ENCODE measurements around the gene MID1.

MID1 gene

DNA sequence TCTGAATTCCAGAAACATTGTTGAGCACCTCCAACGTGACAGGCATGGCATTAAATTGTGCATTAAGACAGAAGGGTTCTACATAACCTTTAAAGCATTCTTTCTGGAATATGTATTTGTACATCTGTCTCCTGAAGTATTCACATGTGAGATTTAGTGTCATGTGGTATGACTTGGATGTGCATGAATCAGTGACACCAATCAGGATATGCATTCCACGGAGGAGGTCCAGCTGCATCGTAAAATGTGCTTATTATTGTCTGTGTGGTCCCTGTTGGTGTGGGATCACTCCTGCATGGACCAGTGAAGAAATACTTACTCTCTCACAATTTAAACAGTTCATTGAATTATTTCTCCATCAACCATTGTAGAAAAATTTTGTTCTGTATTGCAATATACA, 149.0 kb downstream of the MID1 start:
- Histone ChIP-seq H3K4me1 (ENCODE audit: control insufficient read depth, insufficient read depth, low read length, poor library complexity, severe bottlenecking) (no peaks in the 10 kb centered on the region), H3K9me3 (ENCODE audit: control insufficient read depth, low read length) (no peaks in the 10 kb centered on the region), H3K27me3 (replicated peaks; ENCODE audit: control insufficient read depth, insufficient read depth, low read length, poor library complexity, severe bottlenecking) (no peaks in the 10 kb centered on the region), H3K36me3 (ENCODE audit: control insufficient read depth, insufficient read depth, low read length) (no peaks in the 10 kb centered on the region), H3K4me3 (ENCODE audit: insufficient read depth, low read depth, low read length, poor library complexity, severe bottlenecking) (no peak overlapping the region), H3K27ac (ENCODE audit: insufficient read depth, low read length, poor library complexity, severe bottlenecking) (no peak overlapping the region)
- DNase-seq, result no peak

DNA sequence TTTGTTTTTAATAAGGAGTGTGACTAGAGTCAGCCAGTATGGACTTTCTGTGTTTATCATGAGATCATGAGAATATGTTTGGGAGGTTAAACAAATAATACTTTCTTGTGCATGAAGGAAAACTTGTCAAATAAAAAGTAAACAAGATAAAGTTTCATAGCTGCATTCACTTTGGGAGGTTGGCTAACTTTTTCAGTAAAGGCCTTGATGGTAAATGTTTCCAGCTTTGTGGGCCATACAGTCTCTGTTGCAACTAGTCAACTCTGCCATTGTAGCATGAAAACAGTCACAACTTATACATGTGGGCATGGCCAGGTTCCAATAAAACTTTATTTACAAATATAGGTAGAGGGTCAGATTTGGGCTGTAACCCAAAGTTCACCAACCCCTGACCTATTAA, 150.4 kb downstream of the MID1 start:
- DNase-seq, result no peak
- H3K4me1 ChIP-seq (ENCODE audit: control insufficient read depth, insufficient read depth, low read length, poor library complexity, severe bottlenecking), result no peaks in the 10 kb centered on the region
- H3K27me3 ChIP-seq (replicated peaks; ENCODE audit: control insufficient read depth, insufficient read depth, low read length, poor library complexity, severe bottlenecking), result no peaks in the 10 kb centered on the region
- H3K4me3 ChIP-seq (ENCODE audit: insufficient read depth, low read depth, low read length, poor library complexity, severe bottlenecking), result no peak overlapping the region
- H3K36me3 ChIP-seq (ENCODE audit: control insufficient read depth, insufficient read depth, low read length), result no peaks in the 10 kb centered on the region
- H3K27ac ChIP-seq (ENCODE audit: insufficient read depth, low read length, poor library complexity, severe bottlenecking), result no peak overlapping the region
- H3K9me3 ChIP-seq (ENCODE audit: control insufficient read depth, low read length), result no peaks in the 10 kb centered on the region

DNA sequence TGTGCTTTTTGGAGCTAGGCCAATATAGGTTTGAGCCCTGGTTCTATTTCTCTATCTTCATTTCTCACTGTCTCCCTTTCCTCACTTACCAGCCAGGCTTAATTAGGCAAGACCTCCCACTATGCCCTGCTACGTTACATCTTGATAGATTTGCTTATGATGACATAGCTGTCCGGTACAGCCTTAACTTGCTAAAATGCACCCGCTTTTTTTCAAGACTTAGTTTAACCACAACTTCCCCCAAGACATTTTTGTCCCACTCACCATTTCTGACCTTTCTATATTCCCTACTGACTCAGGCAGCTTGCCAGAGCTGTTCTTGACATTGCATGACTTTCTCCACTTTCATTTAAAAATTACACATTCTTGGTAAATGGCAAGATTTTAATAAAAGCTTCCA, 152.6 kb downstream of the MID1 start:
- no peaks in the 10 kb centered on the region for H3K27me3 ChIP-seq (replicated peaks; ENCODE audit: control insufficient read depth, insufficient read depth, low read length, poor library complexity, severe bottlenecking)
- H3K27ac ChIP-seq (ENCODE audit: insufficient read depth, low read length, poor library complexity, severe bottlenecking), result no peak overlapping the region
- H3K4me3 ChIP-seq (ENCODE audit: insufficient read depth, low read depth, low read length, poor library complexity, severe bottlenecking), result no peak overlapping the region
- no peaks in the 10 kb centered on the region for H3K4me1 ChIP-seq (ENCODE audit: control insufficient read depth, insufficient read depth, low read length, poor library complexity, severe bottlenecking)
- H3K9me3 ChIP-seq (ENCODE audit: control insufficient read depth, low read length), result no peaks in the 10 kb centered on the region
- no peaks in the 10 kb centered on the region for H3K36me3 ChIP-seq (ENCODE audit: control insufficient read depth, insufficient read depth, low read length)
- no peak for DNase-seq

DNA sequence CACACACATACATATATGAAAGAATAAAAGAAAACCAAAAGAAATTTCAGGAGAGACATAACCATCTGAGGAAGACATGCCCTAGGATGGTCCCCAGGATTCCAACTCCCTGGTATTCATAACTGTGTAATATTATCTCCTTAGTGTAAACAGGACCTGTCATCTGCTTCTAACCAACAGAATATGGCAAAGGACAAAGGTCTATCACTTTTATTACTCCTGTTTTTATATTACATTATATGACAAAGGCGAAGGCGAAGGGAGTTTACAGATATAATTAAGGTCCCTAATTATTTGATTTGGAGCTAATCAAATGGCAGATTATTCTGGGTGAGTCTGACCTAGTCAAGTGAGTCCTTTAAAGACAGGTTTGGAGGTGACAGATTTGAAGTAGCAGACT, 155.1 kb downstream of the MID1 start:
- H3K27ac ChIP-seq (ENCODE audit: insufficient read depth, low read length, poor library complexity, severe bottlenecking), result no peak overlapping the region
- H3K36me3 ChIP-seq (ENCODE audit: control insufficient read depth, insufficient read depth, low read length), result no peaks in the 10 kb centered on the region
- DNase-seq, result no peak
- no peaks in the 10 kb centered on the region for H3K9me3 ChIP-seq (ENCODE audit: control insufficient read depth, low read length)
- no peak overlapping the region for H3K4me3 ChIP-seq (ENCODE audit: insufficient read depth, low read depth, low read length, poor library complexity, severe bottlenecking)
- H3K27me3 ChIP-seq (replicated peaks; ENCODE audit: control insufficient read depth, insufficient read depth, low read length, poor library complexity, severe bottlenecking), result no peaks in the 10 kb centered on the region
- no peaks in the 10 kb centered on the region for H3K4me1 ChIP-seq (ENCODE audit: control insufficient read depth, insufficient read depth, low read length, poor library complexity, severe bottlenecking)

DNA sequence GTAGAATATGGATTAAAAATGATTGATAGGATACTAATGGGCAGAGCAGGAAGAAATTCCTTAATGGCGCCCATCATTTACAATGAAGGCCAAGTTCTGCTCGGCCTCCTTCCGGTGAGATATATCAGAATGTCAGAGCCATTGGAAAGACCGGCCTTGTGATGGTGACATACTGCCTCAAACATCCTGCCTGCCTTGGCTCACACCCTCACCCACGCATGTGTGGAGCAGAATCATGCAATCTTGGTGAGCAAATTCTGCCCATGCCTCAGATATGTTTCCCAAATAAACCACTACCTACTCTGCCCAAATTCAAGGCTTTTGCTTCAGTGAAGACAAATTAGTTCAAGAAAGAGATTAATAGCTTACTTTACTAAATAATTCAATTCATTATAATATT, 163.3 kb downstream of the MID1 start:
- no peaks in the 10 kb centered on the region for H3K36me3 ChIP-seq (ENCODE audit: control insufficient read depth, insufficient read depth, low read length)
- H3K27me3 ChIP-seq (replicated peaks; ENCODE audit: control insufficient read depth, insufficient read depth, low read length, poor library complexity, severe bottlenecking), result no peaks in the 10 kb centered on the region
- DNase-seq, result no peak
- no peak overlapping the region for H3K4me3 ChIP-seq (ENCODE audit: insufficient read depth, low read depth, low read length, poor library complexity, severe bottlenecking)
- no peaks in the 10 kb centered on the region for H3K9me3 ChIP-seq (ENCODE audit: control insufficient read depth, low read length)
- H3K27ac ChIP-seq (ENCODE audit: insufficient read depth, low read length, poor library complexity, severe bottlenecking), result no peak overlapping the region
- no peaks in the 10 kb centered on the region for H3K4me1 ChIP-seq (ENCODE audit: control insufficient read depth, insufficient read depth, low read length, poor library complexity, severe bottlenecking)

DNA sequence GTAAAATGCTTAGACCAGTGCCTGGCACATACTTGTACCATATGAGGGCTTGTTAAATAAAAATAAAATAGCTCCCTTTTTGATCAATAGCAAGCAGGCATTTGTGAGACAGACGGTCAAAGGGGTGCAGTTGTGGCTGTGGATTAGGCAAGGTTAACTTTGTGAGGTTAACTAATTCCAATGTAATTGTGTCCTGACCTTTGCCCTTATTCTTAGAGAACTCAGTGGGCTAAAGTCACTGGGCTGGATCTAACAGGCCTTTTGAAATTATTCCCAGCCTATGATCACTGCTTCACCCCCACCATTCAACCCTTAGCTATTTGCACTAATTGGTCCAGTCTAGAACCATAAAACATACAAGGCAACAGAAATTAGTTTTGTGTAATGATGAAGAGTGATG, 166.4 kb downstream of the MID1 start:
- H3K9me3 ChIP-seq (ENCODE audit: control insufficient read depth, low read length), result no peaks in the 10 kb centered on the region
- no peaks in the 10 kb centered on the region for H3K27me3 ChIP-seq (replicated peaks; ENCODE audit: control insufficient read depth, insufficient read depth, low read length, poor library complexity, severe bottlenecking)
- H3K4me1 ChIP-seq (ENCODE audit: control insufficient read depth, insufficient read depth, low read length, poor library complexity, severe bottlenecking), result no peaks in the 10 kb centered on the region
- DNase-seq, result no peak
- H3K36me3 ChIP-seq (ENCODE audit: control insufficient read depth, insufficient read depth, low read length), result no peaks in the 10 kb centered on the region
- no peak overlapping the region for H3K4me3 ChIP-seq (ENCODE audit: insufficient read depth, low read depth, low read length, poor library complexity, severe bottlenecking)
- H3K27ac ChIP-seq (ENCODE audit: insufficient read depth, low read length, poor library complexity, severe bottlenecking), result no peak overlapping the region

DNA sequence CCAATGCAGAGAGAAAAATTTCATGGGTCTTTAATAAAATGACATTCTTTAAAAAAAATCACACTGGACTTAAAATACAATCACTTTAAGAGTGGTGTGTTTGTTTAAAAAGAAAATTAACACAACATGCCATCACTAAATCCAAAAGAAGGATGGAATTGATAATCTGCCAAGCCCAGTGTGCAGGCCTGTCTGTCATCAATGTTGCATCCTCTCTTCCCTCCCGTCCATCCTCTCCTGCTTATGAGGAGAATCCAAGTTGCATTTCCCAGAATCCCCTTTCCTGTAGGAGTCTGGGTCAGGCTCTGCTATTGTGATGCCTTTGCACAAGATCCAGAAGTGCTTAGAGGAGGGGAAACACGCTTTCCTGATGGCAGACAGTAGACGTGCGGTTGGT, 169.4 kb downstream of the MID1 start:
- Histone ChIP-seq H3K36me3 (ENCODE audit: control insufficient read depth, insufficient read depth, low read length) (no peaks in the 10 kb centered on the region), H3K27ac (ENCODE audit: insufficient read depth, low read length, poor library complexity, severe bottlenecking) (no peak overlapping the region), H3K9me3 (ENCODE audit: control insufficient read depth, low read length) (no peaks in the 10 kb centered on the region), H3K4me1 (ENCODE audit: control insufficient read depth, insufficient read depth, low read length, poor library complexity, severe bottlenecking) (no peaks in the 10 kb centered on the region), H3K4me3 (ENCODE audit: insufficient read depth, low read depth, low read length, poor library complexity, severe bottlenecking) (no peak overlapping the region), H3K27me3 (replicated peaks; ENCODE audit: control insufficient read depth, insufficient read depth, low read length, poor library complexity, severe bottlenecking) (no peaks in the 10 kb centered on the region)
- no peak for DNase-seq

DNA sequence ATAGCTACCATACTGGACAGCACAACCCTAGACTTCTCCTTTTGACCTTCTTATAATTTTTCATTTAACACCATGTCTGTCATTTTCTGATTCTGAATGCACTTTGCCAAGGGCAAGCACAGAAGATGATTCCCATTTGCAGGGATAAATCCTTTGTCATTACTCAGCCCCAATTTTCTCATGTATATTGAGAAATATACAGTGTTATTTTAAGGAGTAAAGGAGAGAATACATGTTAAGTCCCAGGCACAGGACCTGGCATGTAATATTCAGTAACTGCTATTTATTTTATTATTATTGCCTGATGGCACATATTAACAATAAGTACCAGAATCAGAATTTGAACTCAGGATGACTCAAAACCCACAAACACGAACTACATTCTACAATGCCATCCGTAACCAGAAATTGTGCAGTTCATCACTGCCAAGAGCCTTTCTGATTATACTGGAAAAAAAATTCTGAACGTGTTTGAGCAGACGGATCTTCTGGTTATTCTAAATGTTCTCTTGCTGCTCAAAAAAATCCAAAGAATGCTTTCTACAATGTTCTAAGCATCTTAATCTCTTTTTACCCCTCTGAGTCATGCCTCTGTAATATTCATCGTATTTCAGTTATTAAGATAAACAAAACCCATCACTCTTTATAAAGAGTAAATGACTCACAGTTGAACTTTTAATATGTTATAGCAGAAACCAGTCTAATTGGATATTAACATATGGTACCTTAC, 170.0 kb downstream of the MID1 start:
- DNase-seq, result no peak
- H3K4me3 ChIP-seq (ENCODE audit: insufficient read depth, low read depth, low read length, poor library complexity, severe bottlenecking), result no peak overlapping the region
- no peak overlapping the region for H3K27ac ChIP-seq (ENCODE audit: insufficient read depth, low read length, poor library complexity, severe bottlenecking)
- no peaks in the 10 kb centered on the region for H3K27me3 ChIP-seq (replicated peaks; ENCODE audit: control insufficient read depth, insufficient read depth, low read length, poor library complexity, severe bottlenecking)
- H3K36me3 ChIP-seq (ENCODE audit: control insufficient read depth, insufficient read depth, low read length), result no peaks in the 10 kb centered on the region
- no peaks in the 10 kb centered on the region for H3K9me3 ChIP-seq (ENCODE audit: control insufficient read depth, low read length)
- no peaks in the 10 kb centered on the region for H3K4me1 ChIP-seq (ENCODE audit: control insufficient read depth, insufficient read depth, low read length, poor library complexity, severe bottlenecking)

DNA sequence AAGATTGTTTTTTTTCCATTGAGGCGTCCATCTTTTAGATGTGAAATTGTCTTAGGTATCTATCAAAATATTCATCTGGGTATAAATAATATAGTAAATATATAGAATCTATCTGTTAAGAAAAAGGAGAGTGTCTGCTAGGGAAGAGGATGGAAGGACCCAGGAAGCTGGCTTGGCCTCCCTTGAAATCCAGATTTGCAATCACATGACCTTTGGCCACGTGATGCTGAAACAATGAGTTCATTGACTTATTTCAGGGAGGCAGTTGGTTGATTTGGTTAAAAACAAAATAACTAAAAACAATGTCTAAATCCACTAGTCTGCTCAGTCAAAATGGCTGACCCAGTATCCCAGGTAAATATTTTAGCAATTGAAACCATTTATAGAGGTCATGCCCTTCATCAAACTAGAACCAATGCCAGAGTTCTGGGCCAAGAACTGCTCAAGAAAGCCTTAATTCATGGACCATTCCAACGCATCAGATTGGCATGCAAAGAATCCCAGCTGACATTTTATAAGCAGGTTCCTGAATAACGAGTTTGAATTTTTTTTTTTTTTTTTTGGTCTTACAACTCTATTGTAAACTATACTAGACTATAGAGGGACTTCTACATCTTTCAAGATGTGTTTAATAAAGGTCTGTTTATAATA, 172.7 kb downstream of the MID1 start:
- Histone ChIP-seq H3K4me1 (ENCODE audit: control insufficient read depth, insufficient read depth, low read length, poor library complexity, severe bottlenecking) (no peaks in the 10 kb centered on the region), H3K36me3 (ENCODE audit: control insufficient read depth, insufficient read depth, low read length) (no peaks in the 10 kb centered on the region), H3K4me3 (ENCODE audit: insufficient read depth, low read depth, low read length, poor library complexity, severe bottlenecking) (no peak overlapping the region), H3K27me3 (replicated peaks; ENCODE audit: control insufficient read depth, insufficient read depth, low read length, poor library complexity, severe bottlenecking) (no peaks in the 10 kb centered on the region), H3K9me3 (ENCODE audit: control insufficient read depth, low read length) (no peaks in the 10 kb centered on the region), H3K27ac (ENCODE audit: insufficient read depth, low read length, poor library complexity, severe bottlenecking) (no peak overlapping the region)
- no peak for DNase-seq

DNA sequence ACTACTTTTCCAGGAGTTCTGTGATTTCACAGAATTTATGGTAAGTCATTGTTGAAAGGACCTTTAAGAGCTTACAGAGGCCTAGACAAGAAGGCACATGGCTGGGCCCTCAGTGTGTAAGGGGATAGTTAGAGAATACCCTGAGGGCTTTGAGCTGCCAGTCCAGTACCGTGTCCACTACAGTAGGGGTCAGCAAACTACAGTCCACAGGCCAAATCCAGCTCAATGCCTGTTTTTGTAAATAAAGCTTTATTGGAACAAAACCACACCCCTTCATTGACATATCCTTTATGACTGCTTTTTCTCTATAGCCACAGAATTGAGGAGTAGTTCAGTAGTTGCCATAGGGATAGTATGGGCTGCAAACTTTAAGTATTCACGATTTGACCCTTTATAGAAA, 176.2 kb downstream of the MID1 start:
- Histone ChIP-seq H3K4me3 (ENCODE audit: insufficient read depth, low read depth, low read length, poor library complexity, severe bottlenecking) (no peak overlapping the region), H3K27me3 (replicated peaks; ENCODE audit: control insufficient read depth, insufficient read depth, low read length, poor library complexity, severe bottlenecking) (no peaks in the 10 kb centered on the region), H3K36me3 (ENCODE audit: control insufficient read depth, insufficient read depth, low read length) (no peaks in the 10 kb centered on the region), H3K4me1 (ENCODE audit: control insufficient read depth, insufficient read depth, low read length, poor library complexity, severe bottlenecking) (no peaks in the 10 kb centered on the region), H3K9me3 (ENCODE audit: control insufficient read depth, low read length) (no peaks in the 10 kb centered on the region), H3K27ac (ENCODE audit: insufficient read depth, low read length, poor library complexity, severe bottlenecking) (no peak overlapping the region)
- no peak for DNase-seq

Measured in effector memory CD4-positive, alpha-beta T cell (primary cell).